ENCODE results near the gene ARHGDIB.

Gene ARHGDIB

GRCh38 chr12:14984036-14984435 is 22.6 kb upstream of the ARHGDIB start:
- DNase-seq (ENCODE audit: low read depth in 4 of 4, low spot score in 1 of 4), result no peak

GRCh38 chr12:14982991-14983390 is 21.6 kb upstream of the ARHGDIB start:
- no peak for DNase-seq (ENCODE audit: low read depth in 4 of 4, low spot score in 1 of 4)

DNA sequence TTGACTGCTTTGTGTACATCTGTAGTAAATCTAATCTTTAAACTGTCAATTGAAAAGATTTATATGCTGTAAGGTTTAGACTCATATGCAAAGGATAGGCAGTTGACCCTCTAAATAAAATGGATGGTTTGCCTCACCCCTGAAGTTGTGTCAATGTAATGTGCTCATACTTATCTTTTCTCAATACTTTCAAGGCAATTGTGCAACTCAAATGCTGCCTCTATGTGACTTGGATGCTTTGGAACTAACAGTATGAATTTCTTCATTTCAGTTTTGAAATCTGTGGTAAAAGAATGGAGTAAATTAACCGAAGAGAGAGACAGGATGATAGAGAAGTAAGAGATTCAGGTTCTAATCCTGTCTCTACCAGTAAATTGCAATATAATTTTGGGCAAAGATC is 21.2 kb upstream of the ARHGDIB start:
- no peak for DNase-seq (ENCODE audit: low read depth in 4 of 4, low spot score in 1 of 4)

GRCh38 chr12:14981049-14981448 is 19.6 kb upstream of the ARHGDIB start:
- no peak for DNase-seq (ENCODE audit: low read depth in 4 of 4, low spot score in 1 of 4)

DNA sequence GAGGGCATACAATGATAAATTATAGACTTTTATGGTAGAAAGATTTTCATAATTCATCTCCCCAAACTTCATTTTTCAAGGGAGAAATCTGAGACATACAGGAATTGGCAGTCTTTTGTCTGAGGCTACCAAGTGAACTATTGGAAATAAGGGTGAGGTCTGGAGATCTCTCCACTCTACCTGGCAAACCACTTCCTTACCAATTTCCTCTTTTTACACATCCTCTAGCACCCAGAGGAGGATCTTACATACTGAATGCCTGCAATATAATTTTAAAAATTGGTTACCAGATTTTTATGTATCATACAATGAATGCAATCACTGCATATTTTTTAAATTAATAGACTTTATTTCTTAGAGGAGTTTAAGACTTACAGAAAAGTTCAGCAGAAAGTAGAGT is 18.1 kb upstream of the ARHGDIB start:
- DNase-seq (ENCODE audit: low read depth in 4 of 4, low spot score in 1 of 4), result no peak

- DNase-seq (ENCODE audit: low read depth in 4 of 4, low spot score in 1 of 4), result no peak
These were observed 15.3 kb upstream of the ARHGDIB start for GRCh38 chr12:14976658-14977057.

GRCh38 chr12:14975457-14975856 is 14.1 kb upstream of the ARHGDIB start:
- no peak for DNase-seq (ENCODE audit: low read depth in 4 of 4, low spot score in 1 of 4)

GRCh38 chr12:14974633-14975032 is 13.2 kb upstream of the ARHGDIB start:
- DNase-seq (ENCODE audit: low read depth in 4 of 4, low spot score in 1 of 4), result no peak

DNA sequence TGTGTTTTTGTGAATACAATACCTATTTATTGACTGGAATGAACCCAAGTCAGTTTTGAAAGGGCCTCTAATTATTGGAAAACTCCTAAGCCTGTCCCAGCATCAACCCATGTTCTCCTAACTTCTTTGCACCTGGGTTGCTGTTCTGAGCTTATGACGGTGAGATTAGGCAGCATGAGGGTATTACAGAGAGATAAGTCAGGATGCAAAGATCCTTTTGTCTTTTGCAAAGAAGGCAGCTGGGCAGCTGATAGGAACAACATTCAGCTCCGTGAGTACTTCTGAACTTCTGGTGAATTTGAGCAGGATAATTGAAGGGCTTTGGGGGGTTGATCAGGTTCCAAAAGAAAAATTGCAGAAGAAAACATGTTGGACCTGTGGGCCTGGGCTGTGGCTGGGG is 11.4 kb upstream of the ARHGDIB start, which contains the start of gene PDE6H:
PDE6H (plus strand) TSS at position 227 of the 400 bp plus-strand sequence. CDS start 4,971 bp downstream, outside the sequence.
- no peak for DNase-seq (ENCODE audit: low read depth in 4 of 4, low spot score in 1 of 4)

DNA sequence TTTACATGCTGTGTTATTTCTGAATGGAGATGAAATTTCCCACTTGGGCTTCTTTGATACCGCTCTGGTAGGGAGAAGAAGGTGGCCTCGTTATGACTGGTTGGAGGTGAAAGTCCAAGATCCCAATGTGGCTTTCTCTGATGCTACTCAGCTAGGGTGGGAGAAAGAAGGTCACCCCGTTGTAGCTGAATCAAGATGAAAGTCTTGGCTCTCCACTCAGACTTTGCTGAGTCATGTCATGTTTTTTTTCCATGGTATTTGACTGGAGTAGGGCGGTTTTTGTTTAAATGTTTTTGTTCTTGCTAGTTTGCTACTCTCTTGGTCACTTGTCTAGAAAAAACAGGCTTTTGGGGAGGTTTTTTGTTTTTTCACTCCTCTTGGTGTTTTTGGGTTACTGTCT is 9.1 kb upstream of the ARHGDIB start:
- no peak for DNase-seq (ENCODE audit: low read depth in 4 of 4, low spot score in 1 of 4)

DNA sequence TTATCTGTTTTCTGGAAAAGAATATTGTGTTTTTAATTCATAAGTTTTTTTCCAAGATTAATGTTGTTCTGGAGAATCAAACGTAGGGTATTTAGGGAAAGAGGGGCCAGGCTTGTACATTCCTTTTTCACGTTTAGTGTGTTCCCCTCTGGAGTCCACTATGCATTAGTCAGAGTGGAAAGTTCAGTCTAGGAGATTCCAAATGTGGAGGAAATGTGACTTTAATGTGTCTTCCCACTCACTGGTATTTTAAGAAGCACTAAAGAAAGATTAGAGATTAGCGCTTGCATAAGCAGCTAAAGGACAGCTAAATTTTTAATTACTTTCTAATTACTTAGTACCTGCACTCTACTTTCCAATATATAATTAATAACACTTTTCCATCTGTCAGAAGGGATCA is 7.1 kb upstream of the ARHGDIB start:
- DNase-seq (ENCODE audit: low read depth in 4 of 4, low spot score in 1 of 4), result no peak

DNA sequence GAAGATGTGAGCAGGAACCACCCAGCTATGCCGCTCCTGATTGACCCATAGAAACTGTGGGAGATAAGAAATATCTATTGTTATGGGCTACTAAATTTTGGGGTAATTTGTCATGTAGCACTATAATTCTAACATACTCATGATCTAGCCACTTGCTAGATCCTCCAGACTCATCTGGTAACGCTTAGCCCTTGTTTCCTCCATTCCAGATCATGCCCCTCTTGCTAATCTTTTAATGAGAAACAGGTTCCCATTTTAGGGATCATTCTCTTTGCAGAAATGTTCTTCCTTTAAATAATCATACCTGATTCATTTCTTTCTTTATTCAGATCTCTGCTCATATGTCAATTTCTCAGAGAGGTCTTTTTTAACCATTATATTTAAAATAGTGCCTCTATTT is 3.8 kb upstream of the ARHGDIB start:
- no peak for DNase-seq (ENCODE audit: low read depth in 4 of 4, low spot score in 1 of 4)

DNA sequence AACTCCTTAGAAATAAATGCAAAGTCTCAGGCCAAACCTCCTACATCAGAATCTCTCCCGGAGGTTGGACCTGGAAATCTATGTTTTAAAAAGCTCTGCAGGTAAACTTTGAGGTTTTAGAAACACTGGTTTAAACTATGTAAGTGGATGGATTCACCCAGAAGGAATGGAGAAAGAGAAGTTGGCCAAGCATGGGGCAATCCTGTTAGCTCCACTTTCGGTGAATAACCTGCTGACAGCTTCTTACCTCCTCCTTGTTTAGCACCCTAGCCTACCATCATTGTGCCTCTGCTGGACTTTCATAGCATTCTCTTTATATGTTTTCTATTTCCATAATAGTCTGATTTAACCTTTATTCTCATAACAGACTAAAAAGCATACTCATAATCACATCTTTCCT is 3.0 kb upstream of the ARHGDIB start:
- DNase-seq (ENCODE audit: low read depth in 4 of 4, low spot score in 1 of 4), result no peak

DNA sequence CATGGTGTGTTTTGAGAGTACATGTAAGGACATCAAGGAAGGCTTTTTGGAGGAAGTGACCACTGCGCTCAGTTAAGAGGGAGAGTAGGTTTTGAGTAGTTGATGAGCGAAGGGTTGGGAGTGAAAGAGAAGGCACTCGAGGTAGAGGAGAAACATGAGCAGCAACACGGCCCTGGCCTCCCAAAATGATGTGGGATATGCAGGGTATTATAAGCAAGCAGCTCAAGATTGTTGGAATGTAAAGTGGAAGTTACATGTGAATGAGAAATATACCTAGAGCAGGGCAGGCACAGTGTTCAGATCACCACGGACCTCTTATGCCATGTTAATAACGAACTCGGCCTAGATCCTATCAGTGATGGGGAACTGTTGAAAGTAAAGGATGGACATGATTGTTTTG is 2.1 kb upstream of the ARHGDIB start:
- DNase-seq (ENCODE audit: low read depth in 4 of 4, low spot score in 1 of 4), result no peak

DNA sequence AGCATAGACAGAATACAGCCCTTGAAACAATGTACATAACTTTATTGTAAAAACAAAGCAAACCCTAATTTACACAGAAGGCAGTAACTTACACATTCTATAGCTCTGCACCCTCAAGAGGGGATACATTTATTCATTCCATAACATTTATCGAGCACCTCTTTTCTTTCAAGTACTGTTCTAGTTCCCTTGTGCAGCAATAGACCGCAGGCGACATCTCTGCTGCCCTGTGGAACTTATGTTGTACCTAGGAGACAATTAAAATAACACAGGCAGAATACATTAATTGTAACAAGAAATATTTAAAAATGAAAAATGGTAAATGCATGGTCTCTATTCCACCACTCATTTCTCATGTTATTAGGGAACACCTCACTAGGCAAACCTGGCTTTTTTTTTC is 1.4 kb upstream of the ARHGDIB start:
- DNase-seq (ENCODE audit: low read depth in 4 of 4, low spot score in 1 of 4), result no peak

- no peak for DNase-seq (ENCODE audit: low read depth in 4 of 4, low spot score in 1 of 4)
These were observed 745 bp upstream of the ARHGDIB start for GRCh38 chr12:14962153-14962539.

DNA sequence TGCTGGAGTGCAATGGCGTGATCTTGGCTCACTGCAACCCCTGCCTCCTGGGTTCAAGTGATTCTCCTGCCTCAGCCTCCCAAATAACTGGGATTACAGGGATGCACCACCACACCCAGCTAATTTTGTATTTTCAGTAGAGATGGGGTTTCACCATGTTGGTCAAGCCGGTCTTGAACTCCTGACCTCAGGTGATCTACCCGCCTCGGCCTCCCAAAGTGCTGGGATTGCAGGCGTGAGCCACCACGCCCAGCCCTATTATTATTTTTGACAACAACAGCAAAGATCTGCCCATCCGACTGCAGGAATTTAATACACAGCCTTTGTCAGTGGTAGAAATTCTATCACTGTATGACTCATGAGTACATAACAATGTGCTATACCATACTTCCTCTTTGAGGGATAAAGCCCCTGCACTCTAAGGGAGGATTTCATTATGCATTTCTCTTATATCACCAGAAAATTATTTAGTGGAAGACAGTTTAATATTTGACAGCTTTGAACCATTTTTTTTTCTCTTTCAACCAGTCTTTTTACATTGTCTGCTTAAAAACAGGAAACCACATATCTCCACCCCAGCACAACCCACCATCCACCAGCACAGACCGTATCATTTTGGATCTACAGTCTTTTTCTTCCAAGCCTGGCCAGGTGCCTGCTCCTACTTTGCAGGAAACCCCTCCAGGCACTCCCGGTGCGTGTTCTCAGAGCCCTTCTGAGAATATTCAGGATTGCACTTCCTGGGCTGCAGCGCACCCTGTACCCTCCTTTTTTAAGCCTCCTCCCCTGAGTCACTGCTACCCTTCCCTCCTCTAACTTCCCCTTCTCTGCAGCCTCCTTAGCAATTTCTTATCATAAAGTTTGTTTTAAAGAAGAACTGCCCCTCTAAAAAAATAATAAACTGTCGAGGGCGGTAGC is 594 bp downstream of the ARHGDIB start:
- DNase-seq (ENCODE audit: low read depth in 4 of 4, low spot score in 1 of 4), result no peak

GRCh38 chr12:14959916-14960496 is 1.4 kb downstream of the ARHGDIB start:
- no peak for DNase-seq (ENCODE audit: low read depth in 4 of 4, low spot score in 1 of 4)

DNA sequence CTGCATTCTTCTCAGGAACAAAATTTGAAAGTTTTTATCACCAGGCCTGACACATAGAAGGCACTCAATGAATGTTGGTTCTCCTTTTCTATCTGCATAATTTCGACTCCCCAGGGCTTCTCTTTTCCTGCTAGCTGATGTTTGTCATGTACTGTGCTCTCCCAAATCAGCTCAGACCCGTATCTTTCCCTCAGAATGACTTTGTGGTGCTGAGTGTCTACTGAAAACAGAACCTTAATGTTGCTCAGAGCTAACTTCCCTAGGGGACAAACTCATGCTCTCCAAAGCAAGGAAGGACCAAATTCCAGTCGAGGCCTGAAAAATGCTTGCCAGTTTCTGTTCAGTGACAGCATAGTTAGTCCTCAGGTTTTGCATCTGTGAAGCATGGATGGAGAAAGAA is 1.9 kb downstream of the ARHGDIB start:
- DNase-seq (ENCODE audit: low read depth in 4 of 4, low spot score in 1 of 4), result no peak

DNA sequence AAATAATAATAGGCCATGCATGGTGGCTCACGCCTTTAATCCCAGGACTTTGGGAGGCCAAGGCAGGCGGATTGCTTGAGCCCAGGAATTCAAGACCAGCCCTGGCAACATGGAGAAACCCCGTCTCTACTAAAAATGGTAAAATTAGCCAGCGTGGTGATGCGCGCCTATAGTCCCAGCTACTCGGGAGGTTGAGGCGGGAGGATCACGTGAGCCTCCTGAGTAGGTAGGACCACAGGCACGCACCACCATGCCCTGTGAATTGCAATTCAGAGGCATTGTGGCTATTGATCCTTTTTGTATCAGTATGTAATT is 2.3 kb downstream of the ARHGDIB start:
- DNase-seq (ENCODE audit: low read depth in 4 of 4, low spot score in 1 of 4), result no peak

- no peak for DNase-seq (ENCODE audit: low read depth in 4 of 4, low spot score in 1 of 4)
These were observed 2.9 kb downstream of the ARHGDIB start for GRCh38 chr12:14958361-14959125.

- no peak for DNase-seq (ENCODE audit: low read depth in 4 of 4, low spot score in 1 of 4)
These were observed 3.7 kb downstream of the ARHGDIB start for GRCh38 chr12:14957551-14958168.

Data from stimulated activated CD4-positive, alpha-beta T cell treated with anti-CD3 and anti-CD28 coated beads, Interleukin-1b, Interleukin-23, amount 100 ng/mL, for 24 hours (primary cell).